Activated naive CD8-positive, alpha-beta T cell treated with anti-CD3 and anti-CD28 coated beads, Interleukin-2, amount 10 ng/mL, durations not matched to agents 7 days and 5 days (primary cell): Measurements from ENCODE around the gene ASPA. TPM values are rescaled to one million over a fixed set of nuclear protein-coding genes. Genes with fewer than 3 reads are reported as not detected.

Experiments used
- ATAC-seq: fragments of 150-1000 bp; cut with Tn5 transposase; one replicate; pipeline ENCODE4 v1.10.0; 2021; ENCODE audit warnings: low read depth, moderate library complexity
- POLR2A ChIA-PET: fragments of 350-600 bp; sonication (Branson Sonifier 250); formaldehyde crosslinking; loops from one replicate; lab custom pipeline; 2021; ENCODE audit warnings: antibody characterized with exemption; lab: Charles Lee
- DNase-seq: peaks from one replicate; pipeline ENCODE4 v3.0.0; 2021
- H3K27ac Mint-ChIP-seq: one replicate; pipeline ENCODE4 v1.8.0; 2022; ENCODE audit warnings: mild to moderate bottlenecking, mixed read lengths
- H3K27me3 Mint-ChIP-seq: one replicate; pipeline ENCODE4 v1.8.0; 2022; ENCODE audit warnings: mild to moderate bottlenecking, moderate library complexity, mixed read lengths
- H3K36me3 Mint-ChIP-seq: one replicate; pipeline ENCODE4 v1.8.0; 2021; ENCODE audit warnings: mild to moderate bottlenecking, mixed read lengths
- H3K4me1 Mint-ChIP-seq: one replicate; pipeline ENCODE4 v1.8.0; 2021; ENCODE audit warnings: mixed read lengths
- H3K4me3 Mint-ChIP-seq: one replicate; pipeline ENCODE4 v1.8.0; 2022; ENCODE audit warnings: mild to moderate bottlenecking, moderate library complexity, mixed read lengths
- H3K9me3 Mint-ChIP-seq: one replicate; pipeline ENCODE4 v1.8.0; 2021; ENCODE audit warnings: mixed read lengths
- total RNA-seq, 2 experiments: library from RNA; stranded (reverse); gene quantifications; one replicate each; pipeline ENCODE4 v1.2.3, GENCODE V29; 2021

ASPA gene
- total RNA-seq, 2 experiments from 2014 or later, result not detected

DNA sequence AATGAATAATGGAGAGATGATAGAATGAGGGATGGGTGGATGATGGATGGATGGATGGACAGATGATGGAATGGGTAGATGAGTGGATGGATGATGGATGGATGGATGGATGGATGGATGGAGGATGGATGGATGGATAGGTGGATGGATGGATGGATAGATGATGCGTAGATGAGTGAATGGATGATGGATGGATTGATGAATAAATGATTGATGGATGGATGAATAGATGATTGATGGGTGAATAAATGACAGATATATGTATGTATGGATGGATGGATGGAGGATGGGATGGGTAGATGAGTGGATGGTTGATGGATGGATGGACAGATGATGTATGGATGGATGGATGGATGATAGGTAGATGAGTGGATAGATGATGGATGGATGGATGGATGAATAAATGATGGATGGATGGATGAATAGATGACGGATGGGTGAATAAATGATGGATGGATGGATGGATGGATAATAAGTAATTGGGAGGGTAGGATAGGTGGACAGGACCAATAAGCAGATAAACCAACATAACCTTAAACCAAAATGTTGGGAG is 73.9 kb downstream of the ASPA start:
- POLR2A ChIA-PET, result no interaction called here

DNA sequence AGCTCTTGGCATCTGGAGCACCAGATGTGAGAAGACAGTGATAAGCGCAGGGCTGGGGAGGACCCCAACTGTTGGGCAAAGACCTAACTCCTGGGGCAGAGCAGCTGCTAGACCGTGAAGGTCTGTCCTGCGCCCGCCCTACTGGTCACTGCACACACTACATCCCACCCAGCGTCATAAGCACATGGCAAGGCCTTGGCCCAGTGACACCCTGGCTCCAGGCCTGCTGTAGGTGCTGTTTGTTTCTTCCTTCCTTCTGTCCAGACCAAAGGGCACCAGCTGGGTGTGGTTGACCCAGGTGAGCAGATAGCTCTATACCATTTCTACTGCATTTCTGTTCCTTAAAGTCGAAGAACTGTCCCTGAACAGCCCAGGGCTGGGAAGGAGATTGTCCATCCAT is 75.4 kb downstream of the ASPA start:
- POLR2A ChIA-PET, result no interaction called here
- H3K9me3 Mint-ChIP-seq, result peaks cover 3% of the 10 kb centered on the region
- ATAC-seq, result no peak
- peaks cover 5% of the 10 kb centered on the region for H3K27me3 Mint-ChIP-seq
- no peak for DNase-seq
- H3K4me3 Mint-ChIP-seq, result no peak overlapping the region
- H3K4me1 Mint-ChIP-seq, result no peaks in the 10 kb centered on the region
- H3K27ac Mint-ChIP-seq, result no peak overlapping the region
- H3K36me3 Mint-ChIP-seq, result no peaks in the 10 kb centered on the region

More for the DNA sequence above, 73.9 kb downstream of the ASPA start:
- H3K36me3 Mint-ChIP-seq, result no peaks in the 10 kb centered on the region
- DNase-seq (no peak), ATAC-seq (no peak)
- H3K27ac Mint-ChIP-seq, result no peak overlapping the region
- peaks cover 3% of the 10 kb centered on the region for H3K9me3 Mint-ChIP-seq
- no peaks in the 10 kb centered on the region for H3K4me1 Mint-ChIP-seq
- H3K4me3 Mint-ChIP-seq, result no peak overlapping the region
- H3K27me3 Mint-ChIP-seq, result peaks cover 5% of the 10 kb centered on the region

DNA sequence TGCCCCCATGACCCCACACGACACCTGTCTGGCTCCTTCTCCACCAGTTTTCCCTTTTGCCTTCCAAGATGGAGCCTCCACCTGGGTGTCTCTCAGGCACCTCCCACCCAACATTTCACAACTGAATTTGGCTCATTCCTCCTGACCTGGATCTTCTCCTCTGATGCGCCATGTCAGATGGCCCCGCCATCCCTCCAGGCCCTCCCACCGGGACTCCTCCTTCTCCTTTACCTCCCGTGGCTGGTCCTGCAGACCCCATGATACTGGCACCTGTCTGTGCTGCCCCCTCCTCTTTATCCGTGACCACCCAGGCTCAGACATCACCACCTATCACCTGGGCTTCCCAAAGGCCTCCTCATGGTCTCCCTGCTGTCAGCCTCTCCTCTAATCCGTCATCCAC is 77.1 kb downstream of the ASPA start:
- Mint-ChIP-seq H3K36me3 (no peaks in the 10 kb centered on the region), H3K27me3 (peaks cover 5% of the 10 kb centered on the region), H3K4me1 (no peaks in the 10 kb centered on the region), H3K27ac (no peak overlapping the region), H3K4me3 (no peak overlapping the region), H3K9me3 (peaks cover 3% of the 10 kb centered on the region)
- POLR2A ChIA-PET, result no interaction called here
- no peak for DNase-seq
- ATAC-seq, result no peak

Other genes starting within 250 kb of the ASPA start
- under 1 TPM; 0.23 to 0.39 TPM for gene OR3A1, start 177.6 kb upstream of the ASPA start, total RNA-seq
- 1 to 10 TPM; 3.3 to 3.9 TPM for gene OR3A2, start 89.7 kb upstream of the ASPA start, total RNA-seq
- not detected for gene OR1E1, start 77.6 kb upstream of the ASPA start, total RNA-seq
- not detected for gene OR3A3, start 64.6 kb upstream of the ASPA start, total RNA-seq
- gene OR1E2, start 42.2 kb upstream of the ASPA start, total RNA-seq, result not detected
- under 1 TPM; 0.28 to 0.96 TPM for gene SPATA22, start 4.2 kb upstream of the ASPA start, total RNA-seq
- gene TRPV3, start 81.8 kb downstream of the ASPA start, total RNA-seq, result under 1 TPM; 0.69 to 0.79 TPM
- gene TRPV1, start 133.4 kb downstream of the ASPA start, total RNA-seq, result 1 to 10 TPM; 4.5 to 5.7 TPM
- gene SHPK, start 160.3 kb downstream of the ASPA start, total RNA-seq, result 10 to 100 TPM; 11.8 to 12.2 TPM
- gene CTNS, start 160.8 kb downstream of the ASPA start, total RNA-seq, result 10 to 100 TPM in 1 of 2 experiments, 1 to 10 TPM in 1; 8.5 to 10.0 TPM
- gene TAX1BP3, start 192.6 kb downstream of the ASPA start, total RNA-seq, result 10 to 100 TPM; 18.5 to 18.8 TPM
- 10 to 100 TPM; 31.1 to 34.6 TPM for gene EMC6, start 192.8 kb downstream of the ASPA start, total RNA-seq
- gene P2RX5, start 220.2 kb downstream of the ASPA start, total RNA-seq, result 10 to 100 TPM; 17.2 to 19.0 TPM
- gene HASPIN, start 247.9 kb downstream of the ASPA start, total RNA-seq, result 10 to 100 TPM; 17.5 to 21.4 TPM